OCI-LY7 (cell line): ENCODE measurements around the gene ZNF550. TPM values are rescaled to one million over a fixed set of nuclear protein-coding genes. Genes with fewer than 3 reads are reported as not detected.

ENCODE experiments used
- BruUV-seq: library from RNA; stranded (reverse); fragments of 400-500 nt; replicated peaks from 2 replicates; lab custom pipeline; 2021; lab: Mats Ljungman, UMichigan
- CTCF ChIA-PET: fragments of 300-600 bp; sonication (Branson Sonifier 250); formaldehyde crosslinking; loops from one replicate; lab custom pipeline; 2022; ENCODE audit warnings: antibody characterized with exemption; ENCODE audit not compliant: unreplicated experiment; lab: Charles Lee
- POLR2A ChIA-PET: fragments of 300-600 bp; sonication (Branson Sonifier 250); formaldehyde crosslinking; loops from one replicate; lab custom pipeline; 2022; ENCODE audit warnings: antibody characterized with exemption; lab: Charles Lee
- DNase-seq: peaks from one replicate; pipeline ENCODE4 v3.0.0-alpha.2; 2015; ENCODE audit warnings: low spot score
- H2AFZ ChIP-seq: fragments of 200-600 bp; sonication (generic), shearing (Covaris generic); 2 replicates; pipeline ENCODE4 v1.6.1; 2014; ENCODE audit warnings: mild to moderate bottlenecking, antibody characterized with exemption, low read length, moderate library complexity
- H3K27ac ChIP-seq: fragments of 200-600 bp; sonication (generic); 2 replicates; pipeline ENCODE4 v1.5.1; 2014; ENCODE audit warnings: mixed run types, low read depth, mild to moderate bottlenecking, moderate library complexity, low read length, inconsistent platforms; ENCODE audit not compliant: poor library complexity, severe bottlenecking
- H3K36me3 ChIP-seq: fragments of 200-600 bp; sonication (generic); 2 replicates; pipeline ENCODE4 v1.6.1; 2014; ENCODE audit warnings: mild to moderate bottlenecking, antibody characterized with exemption, low read length, moderate library complexity, mixed read lengths; ENCODE audit not compliant: insufficient read depth
- H3K4me1 ChIP-seq: fragments of 200-600 bp; sonication (generic); 2 replicates; pipeline ENCODE4 v1.5.1; 2014; ENCODE audit warnings: mild to moderate bottlenecking, low read length; ENCODE audit not compliant: insufficient read depth, poor library complexity, severe bottlenecking
- H3K4me2 ChIP-seq: fragments of 200-600 bp; sonication (generic); 2 replicates; pipeline ENCODE4 v1.6.1; 2014; ENCODE audit warnings: mild to moderate bottlenecking, low read length
- H3K4me3 ChIP-seq: fragments of 200-600 bp; sonication (generic); 2 replicates; pipeline ENCODE4 v1.5.1; 2014; ENCODE audit warnings: mild to moderate bottlenecking, low read depth, low read length; ENCODE audit not compliant: poor library complexity, severe bottlenecking
- H3K79me2 ChIP-seq: fragments of 200-600 bp; sonication (generic); 2 replicates; pipeline ENCODE4 v1.6.1; 2016; ENCODE audit warnings: low read depth, mild to moderate bottlenecking, low read length, moderate library complexity, mixed read lengths; ENCODE audit not compliant: insufficient read depth
- H3K9me2 ChIP-seq: fragments of 200-600 bp; sonication (generic); 2 replicates; pipeline ENCODE4 v1.6.1; 2016; ENCODE audit warnings: mild to moderate bottlenecking, low read length, mixed read lengths; ENCODE audit not compliant: insufficient read depth
- H3K9me3 ChIP-seq: fragments of 200-600 bp; sonication (generic); 2 replicates; pipeline ENCODE4 v1.6.1; 2014; ENCODE audit warnings: mild to moderate bottlenecking, mixed run types, low read length, mixed read lengths
- H4K20me1 ChIP-seq: fragments of 200-600 bp; sonication (generic); 2 replicates; pipeline ENCODE4 v1.6.1; 2014; ENCODE audit warnings: mild to moderate bottlenecking, antibody characterized with exemption, low read length, moderate library complexity, mixed read lengths; ENCODE audit not compliant: insufficient read depth
- CTCF ChIP-seq: fragments of 200-600 bp; sonication (generic); conservative IDR thresholded peaks from 2 replicates; pipeline ENCODE4 v1.5.1; 2014; ENCODE audit warnings: mild to moderate bottlenecking, antibody characterized with exemption, low read length, moderate library complexity, mixed read lengths
- EZH2phosphoT487 ChIP-seq: fragments of 200-600 bp; sonication (generic); IDR thresholded peaks from 2 replicates; pipeline ENCODE4 v1.6.1; 2018; ENCODE audit warnings: low read depth, borderline replicate concordance, mild to moderate bottlenecking, mixed run types, antibody characterized with exemption, low read length, moderate library complexity, mixed read lengths
- intact Hi-C: fragments of 100-400 bp; cut with micrococcal nuclease; formaldehyde crosslinking; loops from one replicate; pipeline ENCODE4 v1.10.0; 2022; ENCODE audit not compliant: unreplicated experiment
- total RNA-seq, 2 experiments: library from RNA; depleted of rRNA in 1 of 2; stranded (reverse); fragments of >200 nt in 1 of 2; shearing (Covaris generic) in 1 of 2; gene quantifications; 2 replicates each; pipeline ENCODE4 v1.2.3, GENCODE V29; 2014 to 2022

ZNF550 gene
- total RNA-seq, 2 experiments from 2014 or later = 6.3 to 6.8 TPM

GRCh38 chr19:57560049-57560491 is 407 bp upstream of the ZNF550 start:
- no peak overlapping the region for H3K4me2 ChIP-seq
- H2AFZ ChIP-seq = peak overlapping the region; percentile 66; the same call in 1 of the 2 replicates
- DNase-seq = no peak
- ChIA-PET CTCF (no interaction called here), POLR2A (no interaction called here)
- peaks cover 39% of the 10 kb centered on the region; the same call in 1 of the 2 replicates for H3K9me3 ChIP-seq
- H3K9me2 ChIP-seq = no peaks in the 10 kb centered on the region
- no TSS peak for BruUV-seq
- intact Hi-C loops = no loop called here
- H3K79me2 ChIP-seq = no peaks in the 10 kb centered on the region
- H3K4me1 ChIP-seq = no peaks in the 10 kb centered on the region
- H3K36me3 ChIP-seq = peaks cover 7% of the 10 kb centered on the region; the same call in 1 of the 2 replicates
- no peaks in the 10 kb centered on the region for H4K20me1 ChIP-seq
- TF ChIP-seq CTCF (no peak), EZH2phosphoT487 (no peak)
- no peak overlapping the region for H3K27ac ChIP-seq
- peak overlapping the region; percentile 71 for H3K4me3 ChIP-seq

- H2AFZ ChIP-seq = 0 out of 2 replicates have a peak overlapping the region, but pooled peaks have one; percentile 66
- no peaks in the 10 kb centered on the region for H3K9me2 ChIP-seq
- peaks cover 36% of the 10 kb centered on the region; the same call in 1 of the 2 replicates for H3K9me3 ChIP-seq
- no peaks in the 10 kb centered on the region for H3K79me2 ChIP-seq
- H3K4me2 ChIP-seq = peak overlapping the region; percentile 83
- no TSS peak for BruUV-seq
- H3K4me3 ChIP-seq = peak overlapping the region; percentile 71
- no peak overlapping the region for H3K27ac ChIP-seq
- H4K20me1 ChIP-seq = no peaks in the 10 kb centered on the region
- no peak for TF ChIP-seq EZH2phosphoT487
- TF ChIP-seq CTCF = no peak
- peak; percentile 14 for DNase-seq
- CTCF ChIA-PET = no interaction called here
- intact Hi-C loops = no loop called here
- POLR2A ChIA-PET = no interaction called here
- H3K4me1 ChIP-seq = no peaks in the 10 kb centered on the region
- H3K36me3 ChIP-seq = peaks cover 17% of the 10 kb centered on the region
Observed at GRCh38 chr19:57559008-57559403, 657 bp downstream of the ZNF550 start.

- Histone ChIP-seq H3K9me2 (no peaks in the 10 kb centered on the region), H3K9me3 (peaks cover 31% of the 10 kb centered on the region; the same call in 1 of the 2 replicates), H3K36me3 (peaks cover 22% of the 10 kb centered on the region), H3K4me3 (peak overlapping the region; percentile 71), H3K79me2 (no peaks in the 10 kb centered on the region), H3K27ac (no peak overlapping the region), H4K20me1 (no peaks in the 10 kb centered on the region), H3K4me1 (no peaks in the 10 kb centered on the region), H2AFZ (no peak overlapping the region), H3K4me2 (peak overlapping the region; percentile 83)
- DNase-seq = no peak
- BruUV-seq = no TSS peak
- no peak for TF ChIP-seq EZH2phosphoT487
- no peak for TF ChIP-seq CTCF
- CTCF ChIA-PET = no interaction called here
- POLR2A ChIA-PET = no interaction called here
- intact Hi-C loops = no loop called here
Observed at GRCh38 chr19:57558525-57558924, 1.1 kb downstream of the ZNF550 start.
